ENCODE measurements around the gene RAD51.

The RAD51 gene

DNA sequence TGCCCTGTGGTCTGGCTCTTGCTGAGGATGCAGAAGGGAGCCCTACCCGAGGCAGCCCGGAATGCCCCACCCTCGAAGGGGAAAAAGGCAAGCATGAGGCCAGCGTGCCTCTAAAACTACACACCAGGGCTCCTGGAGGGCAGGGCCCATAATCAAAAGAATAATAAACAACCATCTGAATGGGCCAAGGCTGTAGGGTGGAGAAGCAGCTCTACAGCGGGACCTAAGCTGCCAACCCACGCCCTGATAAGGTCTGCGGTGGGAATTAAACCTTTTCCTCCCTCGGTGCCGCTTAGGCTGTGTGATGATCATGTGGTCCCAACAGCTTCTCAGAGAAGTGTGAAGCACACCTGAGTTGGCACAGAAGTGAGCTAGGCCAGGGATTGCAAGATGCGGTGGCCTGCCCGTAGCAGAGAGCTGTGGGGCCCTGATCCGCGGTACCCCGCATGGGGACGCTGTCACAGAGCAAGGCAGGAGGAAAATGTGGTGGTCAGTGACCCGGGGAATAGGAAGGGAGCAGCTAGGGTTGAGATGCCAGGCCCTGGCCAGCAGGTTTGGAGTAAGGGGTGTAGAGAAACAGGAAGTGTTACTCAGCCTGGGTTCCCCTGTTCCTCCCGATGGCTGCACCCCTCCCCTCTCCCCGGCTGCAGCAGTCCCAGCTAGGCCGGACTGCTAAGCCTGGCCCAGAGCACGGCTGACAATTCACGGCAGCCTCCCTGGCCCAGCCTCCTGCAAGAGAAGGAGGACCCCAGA, 73.7 kb downstream of the RAD51 start:
- no peak overlapping the region for H3K27ac ChIP-seq (ENCODE audit: low read length)
- no CpG with 5 or more reads among the region's 21 CpGs for WGBS (ENCODE audit: insufficient coverage, insufficient read length)
- DNase-seq (ENCODE audit: low read depth, low spot score) = no peak
- no peaks in the 10 kb centered on the region for H3K27me3 ChIP-seq (ENCODE audit: control insufficient read depth, insufficient read depth, low read length)
- H3K9me3 ChIP-seq (ENCODE audit: control insufficient read depth, insufficient read depth, low read length) = no peaks in the 10 kb centered on the region
- no peaks in the 10 kb centered on the region for H3K36me3 ChIP-seq (ENCODE audit: control insufficient read depth, insufficient read depth, low read length)
- H3K4me3 ChIP-seq (ENCODE audit: low read length) = no peak overlapping the region
- H3K4me1 ChIP-seq (ENCODE audit: control insufficient read depth, insufficient read depth, low read length) = peaks cover 12% of the 10 kb centered on the region

DNA sequence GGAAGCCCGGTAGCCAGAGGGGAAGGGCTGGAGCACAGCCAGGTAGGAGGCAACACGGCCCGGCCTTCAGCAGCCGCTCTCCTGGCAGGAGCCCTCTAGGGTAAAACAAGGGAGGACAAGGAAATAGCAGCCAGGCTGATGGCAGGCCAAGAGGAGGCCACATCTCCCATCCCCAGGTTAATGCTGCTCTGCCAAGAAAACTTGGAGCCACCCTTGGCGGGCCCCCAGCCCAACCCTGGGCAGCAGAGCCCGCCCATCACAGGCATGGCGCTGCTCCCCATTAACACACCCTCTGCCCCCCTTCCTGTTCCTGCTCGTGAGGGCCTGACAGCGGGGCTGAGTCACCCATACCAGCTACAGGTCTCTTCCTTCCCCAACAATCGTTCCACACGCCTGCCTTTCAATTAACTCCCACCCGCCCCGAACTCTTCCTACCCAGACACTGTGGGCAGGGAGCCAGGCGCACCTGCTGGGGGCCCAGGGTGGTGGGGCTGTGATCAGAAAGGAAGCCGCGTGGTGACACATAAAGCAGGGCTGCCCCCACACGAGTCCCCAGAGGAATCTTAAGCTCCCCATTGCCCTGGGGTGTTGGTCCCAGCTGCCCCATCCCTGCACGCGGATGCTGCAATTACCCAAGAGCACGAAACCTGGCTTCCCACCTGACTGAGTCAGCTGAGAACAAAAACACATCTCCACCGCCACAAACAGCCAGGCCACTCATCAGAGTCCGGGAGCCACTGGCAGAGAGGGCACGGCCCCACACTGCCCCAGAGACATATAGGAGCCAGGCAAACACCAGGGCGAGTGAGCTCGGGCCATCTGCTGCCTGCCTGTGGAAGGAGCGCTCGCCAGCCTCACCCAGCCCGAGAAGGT, 74.5 kb downstream of the RAD51 start, which contains the start of gene C15orf62:
Gene C15orf62 (plus strand): TSS at position 707 of the 873 bp plus-strand sequence. CDS start 516 bp downstream, outside the sequence.
- H3K4me3 ChIP-seq (ENCODE audit: low read length) = no peak within 1 kb of the TSS
- H3K27me3 ChIP-seq (ENCODE audit: control insufficient read depth, insufficient read depth, low read length) = no peaks in the 10 kb centered on the region
- WGBS (ENCODE audit: insufficient coverage, insufficient read length) = 100% methylated on average over 4 of the region's 28 CpGs
- no peaks in the 10 kb centered on the region for H3K36me3 ChIP-seq (ENCODE audit: control insufficient read depth, insufficient read depth, low read length)
- no peak within 1 kb of the TSS for H3K27ac ChIP-seq (ENCODE audit: low read length)
- no peaks in the 10 kb centered on the region for H3K9me3 ChIP-seq (ENCODE audit: control insufficient read depth, insufficient read depth, low read length)
- DNase-seq (ENCODE audit: low read depth, low spot score) = no peak
- H3K4me1 ChIP-seq (ENCODE audit: control insufficient read depth, insufficient read depth, low read length) = peaks cover 12% of the 10 kb centered on the region

DNA sequence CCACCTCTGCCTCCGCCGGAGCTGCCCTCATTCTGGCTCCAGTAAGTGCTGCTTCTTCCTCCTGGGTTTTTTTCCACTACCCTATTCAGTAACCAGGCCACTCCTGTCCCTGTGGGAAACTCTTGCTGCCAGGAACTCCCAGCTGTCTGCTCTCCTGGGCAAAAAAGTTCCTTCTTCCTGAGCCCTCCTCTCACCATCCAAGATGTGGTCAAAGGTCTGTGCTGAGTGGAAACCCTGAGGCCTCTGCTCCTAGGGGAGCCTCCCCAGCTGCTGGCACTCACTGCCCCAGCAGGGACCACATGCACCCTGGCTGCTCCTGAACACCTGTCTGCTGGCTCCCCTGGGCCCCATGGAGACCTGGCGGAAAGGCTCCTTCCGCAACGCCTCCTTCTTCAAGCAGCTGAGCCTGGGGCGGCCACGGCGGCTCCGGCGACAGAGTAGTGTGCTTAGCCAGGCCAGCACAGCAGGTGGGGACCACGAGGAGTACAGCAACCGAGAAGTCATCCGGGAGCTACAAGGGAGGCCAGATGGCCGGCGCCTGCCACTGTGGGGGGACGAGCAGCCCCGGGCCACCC, 75.3 kb downstream of the RAD51 start:
- DNase-seq (ENCODE audit: low read depth, low spot score) = no peak
- no CpG with 5 or more reads among the region's 17 CpGs for WGBS (ENCODE audit: insufficient coverage, insufficient read length)
- Histone ChIP-seq H3K27ac (ENCODE audit: low read length) (no peak overlapping the region), H3K4me3 (ENCODE audit: low read length) (no peak overlapping the region), H3K9me3 (ENCODE audit: control insufficient read depth, insufficient read depth, low read length) (no peaks in the 10 kb centered on the region), H3K27me3 (ENCODE audit: control insufficient read depth, insufficient read depth, low read length) (no peaks in the 10 kb centered on the region), H3K4me1 (ENCODE audit: control insufficient read depth, insufficient read depth, low read length) (peaks cover 10% of the 10 kb centered on the region), H3K36me3 (ENCODE audit: control insufficient read depth, insufficient read depth, low read length) (no peaks in the 10 kb centered on the region)

DNA sequence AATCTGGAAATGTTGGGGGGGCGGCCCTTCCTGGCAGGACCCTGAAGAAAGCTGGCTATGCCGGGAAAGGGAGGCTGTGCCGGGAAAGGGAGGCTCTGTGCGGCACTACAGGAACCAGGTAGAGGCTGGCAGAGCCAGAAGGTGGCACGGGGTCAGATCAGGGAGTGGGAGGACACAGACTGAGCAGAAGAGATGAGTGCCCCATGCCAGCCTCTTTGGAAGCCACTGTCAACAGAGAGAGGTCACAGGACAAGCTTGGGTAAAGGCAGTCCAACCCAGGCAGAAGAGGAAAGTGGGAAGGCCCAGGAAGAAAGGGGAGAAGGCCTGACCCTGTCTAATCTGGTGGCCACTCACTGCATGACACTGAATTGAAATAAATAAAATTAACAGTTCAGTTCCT, 76.3 kb downstream of the RAD51 start:
- H3K4me1 ChIP-seq (ENCODE audit: control insufficient read depth, insufficient read depth, low read length) = peaks cover 3% of the 10 kb centered on the region; the same call in 1 of the 2 replicates
- no peak overlapping the region for H3K27ac ChIP-seq (ENCODE audit: low read length)
- 0 out of 2 replicates have a peak, but pooled peaks cover 6% of the 10 kb centered on the region for H3K36me3 ChIP-seq (ENCODE audit: control insufficient read depth, insufficient read depth, low read length)
- no peak for DNase-seq (ENCODE audit: low read depth, low spot score)
- H3K4me3 ChIP-seq (ENCODE audit: low read length) = no peak overlapping the region
- no peaks in the 10 kb centered on the region for H3K27me3 ChIP-seq (ENCODE audit: control insufficient read depth, insufficient read depth, low read length)
- H3K9me3 ChIP-seq (ENCODE audit: control insufficient read depth, insufficient read depth, low read length) = no peaks in the 10 kb centered on the region
- no CpG with 5 or more reads among the region's 5 CpGs for WGBS (ENCODE audit: insufficient coverage, insufficient read length)

DNA sequence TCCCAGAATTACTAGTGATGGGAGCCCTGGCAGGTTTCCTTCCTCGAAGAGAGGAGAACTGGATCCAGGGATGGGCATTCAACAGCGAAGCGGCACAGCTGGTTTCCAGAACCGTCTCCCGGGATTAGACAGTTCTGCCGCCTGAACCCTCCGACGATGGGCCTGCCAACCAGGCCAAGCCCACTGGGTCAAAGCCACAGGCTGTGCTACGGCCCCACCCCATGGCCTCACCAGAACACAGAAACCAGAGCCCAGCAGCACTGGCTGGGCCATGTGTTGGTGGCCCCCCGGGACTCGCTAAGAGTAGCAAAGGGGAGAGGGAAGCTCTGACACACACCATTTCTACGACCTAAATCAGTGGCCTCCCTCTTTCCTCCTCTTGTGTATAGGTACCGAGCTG, 77.0 kb downstream of the RAD51 start:
- Histone ChIP-seq H3K27me3 (ENCODE audit: control insufficient read depth, insufficient read depth, low read length) (no peaks in the 10 kb centered on the region), H3K4me1 (ENCODE audit: control insufficient read depth, insufficient read depth, low read length) (peaks cover 1% of the 10 kb centered on the region; the same call in 1 of the 2 replicates), H3K36me3 (ENCODE audit: control insufficient read depth, insufficient read depth, low read length) (peaks cover 10% of the 10 kb centered on the region; the same call in 1 of the 2 replicates), H3K27ac (ENCODE audit: low read length) (no peak overlapping the region), H3K9me3 (ENCODE audit: control insufficient read depth, insufficient read depth, low read length) (no peaks in the 10 kb centered on the region), H3K4me3 (ENCODE audit: low read length) (no peak overlapping the region)
- WGBS (ENCODE audit: insufficient coverage, insufficient read length) = no CpG with 5 or more reads among the region's 13 CpGs
- no peak for DNase-seq (ENCODE audit: low read depth, low spot score)

DNA sequence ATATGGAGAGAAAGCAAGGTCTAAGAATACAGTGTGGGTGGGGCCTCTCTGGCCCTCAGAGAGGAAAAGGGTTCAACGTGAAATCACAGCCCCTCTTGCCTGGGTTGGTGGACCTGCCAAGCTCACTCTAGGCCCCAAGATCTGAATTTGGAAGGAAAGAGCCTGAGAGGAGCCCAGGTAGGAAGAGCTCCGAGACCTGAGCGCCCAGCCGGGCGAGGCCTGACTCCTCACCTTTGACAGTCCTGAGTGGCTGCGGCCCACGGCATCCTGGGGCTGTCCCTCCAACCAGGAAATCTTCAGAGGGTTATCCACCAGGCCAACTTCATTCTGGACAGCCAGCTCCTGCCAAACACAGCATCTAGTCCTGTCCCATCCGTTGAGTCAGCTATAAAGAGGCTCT, 78.5 kb downstream of the RAD51 start:
- H3K27ac ChIP-seq (ENCODE audit: low read length) = no peak overlapping the region
- no peaks in the 10 kb centered on the region for H3K9me3 ChIP-seq (ENCODE audit: control insufficient read depth, insufficient read depth, low read length)
- peaks cover 10% of the 10 kb centered on the region; the same call in 1 of the 2 replicates for H3K36me3 ChIP-seq (ENCODE audit: control insufficient read depth, insufficient read depth, low read length)
- no CpG with 5 or more reads among the region's 8 CpGs for WGBS (ENCODE audit: insufficient coverage, insufficient read length)
- H3K4me1 ChIP-seq (ENCODE audit: control insufficient read depth, insufficient read depth, low read length) = no peaks in the 10 kb centered on the region
- no peak overlapping the region for H3K4me3 ChIP-seq (ENCODE audit: low read length)
- no peaks in the 10 kb centered on the region for H3K27me3 ChIP-seq (ENCODE audit: control insufficient read depth, insufficient read depth, low read length)
- DNase-seq (ENCODE audit: low read depth, low spot score) = no peak

DNA sequence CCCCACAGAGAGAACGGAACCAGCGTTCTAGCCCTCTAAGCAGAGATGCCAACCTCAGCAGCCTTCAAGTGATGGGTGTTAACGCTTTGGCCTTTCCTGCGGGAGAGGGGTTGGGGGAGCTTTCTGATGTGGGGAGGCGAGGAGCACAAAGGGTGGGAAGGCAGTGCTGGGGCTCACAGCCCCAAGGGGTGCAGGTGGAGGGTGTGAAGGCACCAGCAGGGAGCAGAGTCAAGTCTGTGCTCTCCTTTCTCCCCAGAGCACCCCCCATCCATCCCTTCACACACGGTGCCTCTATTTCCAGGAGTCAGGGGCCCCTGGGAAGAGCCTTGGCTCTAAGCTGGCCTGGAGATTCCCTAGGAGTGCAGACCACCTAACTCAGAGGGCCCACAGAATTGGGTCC, 78.9 kb downstream of the RAD51 start:
- no peak overlapping the region for H3K4me3 ChIP-seq (ENCODE audit: low read length)
- H3K4me1 ChIP-seq (ENCODE audit: control insufficient read depth, insufficient read depth, low read length) = no peaks in the 10 kb centered on the region
- no peak overlapping the region for H3K27ac ChIP-seq (ENCODE audit: low read length)
- H3K36me3 ChIP-seq (ENCODE audit: control insufficient read depth, insufficient read depth, low read length) = peaks cover 10% of the 10 kb centered on the region; the same call in 1 of the 2 replicates
- H3K9me3 ChIP-seq (ENCODE audit: control insufficient read depth, insufficient read depth, low read length) = no peaks in the 10 kb centered on the region
- no CpG with 5 or more reads among the region's 6 CpGs for WGBS (ENCODE audit: insufficient coverage, insufficient read length)
- no peaks in the 10 kb centered on the region for H3K27me3 ChIP-seq (ENCODE audit: control insufficient read depth, insufficient read depth, low read length)
- no peak for DNase-seq (ENCODE audit: low read depth, low spot score)

DNA sequence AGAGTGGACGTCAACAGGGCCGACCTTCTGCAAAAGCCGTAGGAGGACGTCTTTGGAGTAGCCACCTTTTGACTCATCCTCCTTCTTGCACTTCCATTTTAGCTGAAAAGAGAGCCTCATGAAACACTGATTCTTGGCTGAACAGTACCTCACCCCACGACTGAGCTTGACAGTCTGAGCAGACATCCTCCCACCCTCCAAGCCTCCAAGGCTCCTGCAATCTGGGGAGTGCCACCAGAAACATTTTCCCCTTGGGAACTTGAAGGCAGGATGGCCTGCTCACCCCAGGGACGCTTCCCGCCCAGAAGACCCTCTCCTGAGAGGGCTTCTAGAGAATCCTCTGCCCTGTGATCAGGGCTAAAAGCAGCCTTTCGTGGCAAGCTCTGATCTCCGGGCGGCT, 80.0 kb downstream of the RAD51 start:
- Histone ChIP-seq H3K36me3 (ENCODE audit: control insufficient read depth, insufficient read depth, low read length) (peaks cover 10% of the 10 kb centered on the region; the same call in 1 of the 2 replicates), H3K27ac (ENCODE audit: low read length) (no peak overlapping the region), H3K4me1 (ENCODE audit: control insufficient read depth, insufficient read depth, low read length) (no peaks in the 10 kb centered on the region), H3K27me3 (ENCODE audit: control insufficient read depth, insufficient read depth, low read length) (no peaks in the 10 kb centered on the region), H3K4me3 (ENCODE audit: low read length) (no peak overlapping the region), H3K9me3 (ENCODE audit: control insufficient read depth, insufficient read depth, low read length) (no peaks in the 10 kb centered on the region)
- no peak for DNase-seq (ENCODE audit: low read depth, low spot score)
- no CpG with 5 or more reads among the region's 10 CpGs for WGBS (ENCODE audit: insufficient coverage, insufficient read length)

DNA sequence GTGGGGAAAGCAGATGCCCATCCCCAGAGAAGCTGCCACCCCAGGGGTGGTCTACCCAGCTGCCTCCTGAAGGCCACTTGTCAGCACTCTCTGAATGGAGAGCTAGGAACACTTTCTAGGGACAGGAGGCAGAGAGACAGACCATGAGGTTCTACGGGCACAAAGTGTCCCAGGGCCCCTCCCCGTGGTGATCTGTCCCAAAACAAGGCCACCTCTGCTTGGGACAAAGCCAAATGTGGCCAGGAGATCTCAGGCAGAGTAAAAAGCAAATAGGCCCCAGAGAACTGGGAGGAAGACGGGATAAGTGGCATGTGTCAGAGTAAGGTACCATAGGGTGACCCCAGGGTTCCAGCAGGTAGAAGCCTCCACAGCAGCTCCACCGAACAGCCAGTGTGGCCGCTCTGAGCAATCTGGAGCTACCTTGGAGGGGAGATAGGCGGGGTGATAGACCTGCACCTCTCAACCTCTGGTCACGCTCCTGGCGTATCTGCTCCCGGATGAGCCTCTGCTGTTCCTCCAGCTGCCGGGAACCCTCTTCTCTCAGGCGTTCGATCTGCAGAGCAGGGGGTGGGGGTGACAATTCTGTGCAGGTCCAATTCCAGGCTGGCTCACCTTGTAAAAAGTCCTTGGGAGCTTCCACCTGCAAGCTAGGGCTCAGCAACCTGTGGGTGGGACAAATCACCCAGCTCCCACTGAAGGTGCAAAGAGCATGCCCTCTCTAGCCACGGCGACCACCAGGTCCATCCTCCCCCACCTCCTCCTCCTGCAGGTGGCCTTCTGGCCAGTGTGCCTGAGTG, 81.0 kb downstream of the RAD51 start:
- Histone ChIP-seq H3K36me3 (ENCODE audit: control insufficient read depth, insufficient read depth, low read length) (peaks cover 10% of the 10 kb centered on the region; the same call in 1 of the 2 replicates), H3K4me1 (ENCODE audit: control insufficient read depth, insufficient read depth, low read length) (no peaks in the 10 kb centered on the region), H3K9me3 (ENCODE audit: control insufficient read depth, insufficient read depth, low read length) (no peaks in the 10 kb centered on the region), H3K4me3 (ENCODE audit: low read length) (no peak overlapping the region), H3K27ac (ENCODE audit: low read length) (no peak overlapping the region), H3K27me3 (ENCODE audit: control insufficient read depth, insufficient read depth, low read length) (no peaks in the 10 kb centered on the region)
- no peak for DNase-seq (ENCODE audit: low read depth, low spot score)
- WGBS (ENCODE audit: insufficient coverage, insufficient read length) = no CpG with 5 or more reads among the region's 14 CpGs

All from iPS DF 6.9 (cell line).